Activated T-cell treated with anti-CD3 and anti-CD28 coated beads for 4 hours (primary cell): ENCODE results near the gene SEC62.
"Not testable (repeated sequence)": the region's sequence is repeated elsewhere in the genome, so short reads cannot be mapped to it uniquely, and the experiment has no call there.

Experiments used
- DNase-seq: peaks from one replicate; pipeline ENCODE4 v3.0.0-alpha.2; 2020

SEC62 gene

DNA sequence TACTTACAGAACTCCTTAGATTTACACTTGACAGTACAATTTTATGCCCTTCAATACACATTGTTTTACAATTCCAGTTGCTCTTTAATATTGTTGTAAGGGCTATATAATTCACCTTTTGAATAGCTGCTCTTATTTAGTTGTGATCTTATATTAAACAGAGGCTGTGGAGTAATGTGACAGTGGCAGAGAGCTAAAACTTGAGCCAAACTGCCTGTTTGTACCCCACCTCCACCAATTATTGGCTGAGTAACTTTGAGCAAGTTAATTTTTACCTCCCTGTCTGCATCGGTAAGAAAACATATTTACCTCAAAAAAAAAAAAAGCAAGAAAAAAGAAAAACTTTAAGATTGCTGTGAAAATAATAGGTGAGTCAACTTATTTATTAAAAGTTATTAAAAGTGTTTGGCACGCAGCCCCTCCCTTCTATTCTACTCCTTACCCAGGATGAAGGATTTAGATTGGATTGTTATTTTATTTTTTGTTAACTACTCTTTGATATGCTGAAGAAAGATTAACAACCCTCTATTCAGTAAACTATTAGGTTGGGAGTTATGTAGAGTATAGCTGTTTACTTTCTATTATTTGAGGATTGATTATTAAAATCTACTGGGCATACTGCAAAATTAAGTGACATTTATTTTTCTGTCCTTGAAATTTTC lies 1.7 kb downstream of the SEC62 start:
- no peak for DNase-seq

DNA sequence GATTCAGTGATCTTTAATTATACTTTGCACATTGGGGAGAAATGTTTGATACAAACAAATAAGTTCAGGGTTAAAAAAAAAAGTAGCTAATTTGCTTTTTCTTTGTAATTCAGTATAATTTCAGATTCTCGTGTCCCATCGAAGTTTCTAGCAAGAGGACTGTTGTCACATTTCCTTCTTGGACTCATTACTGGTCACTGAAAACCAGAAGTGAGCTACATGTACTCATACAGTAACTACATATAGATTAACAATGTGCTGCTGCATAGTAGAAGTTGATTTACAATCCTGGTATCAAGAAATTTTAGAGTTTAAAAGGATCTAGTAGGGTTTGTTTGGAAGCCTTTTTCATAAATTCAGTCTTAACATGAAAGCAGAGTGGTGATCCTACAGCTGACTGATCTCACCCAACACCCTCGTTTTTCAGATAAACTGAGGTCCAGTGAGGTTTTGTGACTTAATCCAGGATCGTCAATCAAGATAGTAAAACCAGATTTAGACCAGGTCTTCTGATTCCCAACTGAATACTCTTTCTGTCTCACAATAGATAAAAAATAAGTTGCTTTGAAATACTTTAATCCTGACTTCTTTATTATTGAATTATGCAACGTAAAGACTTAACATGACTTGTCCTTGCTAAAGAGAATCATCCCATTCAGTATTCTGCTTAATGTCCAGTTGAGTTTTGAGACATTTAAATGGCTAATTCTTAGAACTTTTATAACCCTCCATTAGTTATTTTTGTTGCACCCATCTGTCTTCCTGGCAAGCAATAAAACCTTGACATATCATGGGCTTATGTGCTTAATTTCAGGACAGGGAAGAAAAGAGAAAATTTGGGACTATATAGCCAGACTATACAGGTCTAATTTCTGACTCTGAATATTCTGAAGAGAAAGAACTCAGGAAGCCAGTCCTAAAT lies 2.8 kb downstream of the SEC62 start:
- DNase-seq: no peak

DNA sequence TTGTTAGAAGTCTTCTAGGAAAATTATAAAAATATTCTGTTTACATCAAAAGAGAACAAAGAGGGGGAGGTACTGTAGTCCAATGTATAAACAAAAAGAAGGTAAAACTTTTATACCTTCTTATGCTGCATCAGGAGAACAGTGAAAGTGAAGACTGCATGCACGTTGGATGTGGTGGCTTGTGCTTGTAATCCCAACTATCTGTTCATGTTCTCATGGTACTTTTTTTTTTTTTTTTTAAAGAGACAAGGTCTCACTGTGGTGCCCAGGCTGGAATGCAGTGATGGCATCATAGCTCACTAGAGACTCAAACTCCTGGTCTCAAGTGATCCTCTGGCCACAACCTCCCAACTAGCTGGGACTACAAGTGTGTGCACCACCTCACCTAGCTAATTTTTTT lies 4.2 kb downstream of the SEC62 start:
- DNase-seq: no peak

DNA sequence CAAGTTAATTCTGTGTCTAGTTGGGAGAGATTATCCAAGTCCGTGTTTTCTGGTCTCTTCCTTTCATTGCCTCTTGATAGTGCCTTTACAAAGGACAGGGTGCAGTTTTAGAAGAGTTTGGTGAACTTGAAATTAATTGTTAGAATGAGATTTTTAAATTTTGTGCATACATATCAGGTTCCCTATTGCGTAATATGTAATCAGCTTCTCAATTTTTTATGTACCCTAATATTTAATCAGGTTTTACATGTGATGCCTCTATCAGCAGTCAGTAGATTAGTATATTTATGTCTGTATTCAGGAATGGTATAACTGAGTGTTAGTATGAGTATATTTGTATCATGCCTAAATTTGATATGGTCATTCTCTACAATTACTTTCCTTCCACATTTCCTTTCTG lies 4.9 kb downstream of the SEC62 start:
- no peak for DNase-seq

- DNase-seq: no peak
These were observed 13.4 kb downstream of the SEC62 start for GRCh38 chr3:169980055-169980454.

GRCh38 chr3:169984292-169984691 lies 17.7 kb downstream of the SEC62 start:
- no peak for DNase-seq

DNA sequence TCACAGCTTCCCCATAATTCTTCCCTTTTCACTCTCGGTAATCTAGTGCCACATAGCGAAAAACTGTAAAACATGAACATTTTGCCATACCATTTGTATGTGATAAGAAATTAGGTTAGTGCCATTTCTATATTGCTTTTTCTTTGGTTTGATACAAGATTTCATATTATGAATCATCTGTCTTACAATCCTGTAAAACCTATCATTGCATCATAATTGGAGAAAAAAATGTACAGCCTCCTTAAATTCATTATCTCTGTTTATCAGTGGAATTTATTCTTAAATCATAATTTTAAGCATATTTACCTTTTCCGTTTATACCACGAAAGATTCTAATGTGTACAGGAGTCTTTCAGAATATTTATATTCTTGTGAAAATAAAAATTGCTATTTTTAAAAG lies 23.8 kb downstream of the SEC62 start:
- DNase-seq: no peak

GRCh38 chr3:169992156-169992555 lies 25.5 kb downstream of the SEC62 start:
- no peak for DNase-seq

DNA sequence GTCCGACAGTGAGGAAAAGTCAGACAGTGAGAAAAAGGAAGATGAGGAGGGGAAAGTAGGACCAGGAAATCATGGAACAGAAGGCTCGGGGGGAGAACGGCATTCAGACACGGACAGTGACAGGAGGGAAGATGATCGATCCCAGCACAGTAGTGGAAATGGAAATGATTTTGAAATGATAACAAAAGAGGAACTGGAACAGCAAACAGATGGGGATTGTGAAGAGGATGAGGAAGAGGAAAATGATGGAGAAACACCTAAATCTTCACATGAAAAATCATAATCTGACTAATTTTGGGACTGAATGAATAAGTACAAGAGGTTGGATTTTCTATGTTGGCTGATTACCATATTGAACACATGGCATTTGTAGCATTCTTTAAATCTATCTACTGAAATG lies 26.2 kb downstream of the SEC62 start:
- DNase-seq: no peak

DNA sequence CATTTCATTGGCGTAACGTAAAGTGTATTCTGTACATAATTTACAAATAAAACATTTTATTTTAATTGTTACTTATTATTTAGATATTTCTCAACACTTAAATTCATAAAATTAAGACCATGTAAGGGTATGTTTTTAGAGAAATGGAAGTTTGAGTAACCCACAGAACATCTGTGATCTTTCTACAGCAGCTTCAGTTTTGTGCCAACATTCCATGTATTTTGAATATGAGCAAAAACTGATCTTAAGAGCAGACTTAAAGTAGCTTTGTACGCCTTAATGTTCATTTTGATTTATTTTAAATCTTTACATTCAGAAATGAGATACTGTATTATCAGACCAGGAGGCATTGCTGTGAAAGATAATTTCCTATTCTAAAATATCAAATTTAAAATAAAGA lies 27.2 kb downstream of the SEC62 start:
- no peak for DNase-seq

DNA sequence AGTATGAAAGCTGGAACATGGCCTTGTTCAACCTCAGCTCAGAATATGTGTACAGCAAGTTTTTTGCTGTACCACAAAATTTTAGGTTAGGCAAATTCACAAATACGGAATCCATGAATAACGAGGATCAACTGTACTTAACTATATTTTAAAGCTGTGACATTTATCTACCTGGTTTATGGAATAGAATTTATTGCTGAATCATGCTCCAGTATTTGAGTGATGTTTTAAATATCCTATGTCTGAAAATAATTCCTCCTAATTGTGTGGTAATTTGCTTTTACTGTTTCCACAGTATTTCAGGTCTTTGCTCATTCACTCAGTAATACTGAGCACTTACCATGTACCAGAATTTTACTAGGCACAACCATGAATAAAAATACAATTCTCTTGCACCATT lies 29.5 kb downstream of the SEC62 start:
- no peak for DNase-seq

DNA sequence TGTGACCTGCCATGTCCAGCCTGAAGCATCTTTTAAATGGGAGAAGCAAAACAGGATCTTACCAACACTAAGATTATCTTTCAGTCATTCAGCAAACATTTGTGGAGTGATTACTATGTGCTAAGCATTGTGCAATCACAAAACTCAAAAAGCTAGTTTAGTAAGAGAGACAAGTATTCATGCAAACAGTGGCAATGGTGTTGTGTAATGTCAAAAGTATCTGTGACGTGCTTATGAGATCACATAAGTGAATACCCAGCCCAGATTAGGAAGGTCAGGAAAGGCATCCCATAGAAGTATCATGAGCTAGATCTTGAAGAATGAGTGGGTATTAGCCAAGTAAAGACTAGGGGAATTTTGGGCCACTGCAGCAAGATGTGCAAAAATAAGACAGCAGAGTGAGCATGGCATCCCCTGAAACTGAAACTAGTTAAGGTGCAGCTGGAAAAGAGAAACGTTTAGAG lies 32.1 kb downstream of the SEC62 start:
- no peak for DNase-seq

DNA sequence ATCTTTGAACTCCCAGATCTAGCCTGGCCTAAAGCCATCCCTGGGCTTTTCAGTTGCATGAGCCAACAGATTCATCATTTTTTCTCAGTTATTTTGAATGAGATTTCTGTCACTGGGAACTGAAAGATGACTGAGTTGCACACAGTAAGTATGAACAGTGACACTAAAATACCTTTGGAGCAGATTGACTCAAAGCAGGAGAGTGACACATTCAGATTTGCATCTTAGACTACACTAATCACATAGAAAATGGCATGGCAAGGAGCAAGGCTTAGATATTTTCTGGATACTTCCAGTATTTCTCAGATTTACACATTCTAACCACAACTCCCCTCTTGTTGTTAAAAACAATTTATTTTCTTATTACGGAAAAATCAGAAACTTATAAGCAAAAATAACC lies 32.8 kb downstream of the SEC62 start:
- DNase-seq: no peak

DNA sequence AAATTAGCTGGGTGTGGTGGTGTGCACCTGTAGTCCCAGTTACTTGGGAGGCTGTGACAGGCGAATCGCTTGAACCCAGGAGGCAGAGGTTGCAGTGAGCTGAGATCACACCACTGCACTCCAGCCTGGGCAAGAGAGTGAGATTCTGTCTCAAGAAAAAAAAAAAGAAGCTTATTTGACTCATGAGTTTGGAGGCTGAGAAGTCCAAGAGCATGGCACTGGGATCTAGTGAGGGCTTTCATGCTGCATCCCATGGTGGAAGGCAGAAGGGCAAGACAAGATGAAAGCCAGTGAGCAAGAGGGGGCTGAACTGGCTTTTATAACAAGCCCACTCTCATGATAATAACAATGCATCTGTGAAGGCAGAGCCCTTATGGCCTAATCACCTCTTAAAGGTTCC lies 33.4 kb downstream of the SEC62 start:
- no peak for DNase-seq

DNA sequence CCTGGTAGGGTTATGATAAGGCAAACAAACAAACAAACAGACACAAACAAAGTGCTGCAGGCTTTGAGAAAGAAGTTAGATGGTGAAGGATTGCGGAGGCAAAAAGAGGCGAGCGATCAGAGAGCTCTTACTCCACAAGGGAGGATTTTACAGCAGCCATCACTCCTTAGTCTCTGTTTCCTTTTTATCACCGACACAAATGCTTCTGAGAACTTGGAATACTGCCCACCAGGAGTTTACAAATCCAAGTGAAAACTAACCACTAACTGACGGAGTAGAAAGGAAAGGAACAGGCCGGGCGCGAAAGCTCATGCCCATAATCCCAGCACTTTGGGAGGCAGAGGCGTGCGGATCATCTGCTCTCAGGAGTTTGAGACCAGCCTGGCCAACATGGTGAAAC lies 35.6 kb downstream of the SEC62 start:
- no peak for DNase-seq

- no peak for DNase-seq
These were observed 36.3 kb downstream of the SEC62 start for GRCh38 chr3:170002879-170003278.

DNA sequence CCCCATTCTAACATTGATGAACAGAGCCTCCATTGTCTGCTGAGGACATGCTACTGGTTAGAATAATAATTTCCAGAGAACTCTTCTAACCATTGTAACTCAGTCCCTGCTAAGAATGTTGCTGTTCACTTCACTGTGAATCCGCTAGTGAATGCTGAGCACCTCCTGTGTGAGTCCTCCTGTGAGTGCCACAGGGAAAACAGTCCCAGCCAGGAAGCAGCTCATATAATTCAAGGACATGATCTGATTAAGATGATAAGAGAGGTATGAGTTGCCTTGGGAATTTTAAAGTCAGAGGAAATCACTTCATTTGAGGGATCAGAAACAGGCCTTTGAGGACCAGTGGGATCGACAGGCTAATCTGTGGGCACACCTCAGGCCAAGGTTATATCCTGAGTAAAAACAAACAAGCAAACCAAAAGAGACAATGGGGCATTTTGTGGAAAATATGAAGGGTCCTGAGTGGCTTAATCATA lies 37.3 kb downstream of the SEC62 start:
- DNase-seq: no peak

DNA sequence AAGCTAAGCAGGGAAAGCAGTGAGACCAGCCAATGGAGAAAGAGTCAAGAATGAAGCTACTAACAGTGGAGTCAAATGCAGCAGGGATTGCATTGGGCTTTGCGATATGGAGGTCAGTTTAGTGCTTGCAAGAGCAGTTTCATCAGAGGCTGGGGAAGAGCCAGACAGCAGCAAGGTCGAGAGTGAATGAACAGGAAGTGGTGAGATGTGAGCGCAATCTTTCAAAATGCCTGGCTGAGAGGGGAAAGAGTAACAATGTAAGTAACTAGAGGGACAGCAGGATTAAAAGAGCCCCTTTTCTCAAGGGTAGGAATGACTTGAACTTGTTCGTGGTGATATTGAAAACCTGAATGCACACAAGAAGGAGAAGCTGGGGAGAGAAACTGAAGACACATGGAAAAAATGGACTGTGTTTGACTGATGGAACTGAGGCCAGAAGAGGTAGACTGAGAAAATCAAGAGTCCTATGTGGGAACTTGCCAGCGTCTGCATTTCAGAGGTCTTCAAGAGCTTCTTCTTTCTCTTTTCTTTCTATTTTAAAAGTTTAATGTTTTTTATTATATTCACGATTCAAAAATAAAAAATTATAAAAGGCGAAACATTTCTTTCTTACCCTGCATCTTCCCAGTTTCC lies 40.5 kb downstream of the SEC62 start:
- peak; percentile 1 for DNase-seq

GRCh38 chr3:170010498-170010897 lies 43.9 kb downstream of the SEC62 start:
- DNase-seq: no peak

DNA sequence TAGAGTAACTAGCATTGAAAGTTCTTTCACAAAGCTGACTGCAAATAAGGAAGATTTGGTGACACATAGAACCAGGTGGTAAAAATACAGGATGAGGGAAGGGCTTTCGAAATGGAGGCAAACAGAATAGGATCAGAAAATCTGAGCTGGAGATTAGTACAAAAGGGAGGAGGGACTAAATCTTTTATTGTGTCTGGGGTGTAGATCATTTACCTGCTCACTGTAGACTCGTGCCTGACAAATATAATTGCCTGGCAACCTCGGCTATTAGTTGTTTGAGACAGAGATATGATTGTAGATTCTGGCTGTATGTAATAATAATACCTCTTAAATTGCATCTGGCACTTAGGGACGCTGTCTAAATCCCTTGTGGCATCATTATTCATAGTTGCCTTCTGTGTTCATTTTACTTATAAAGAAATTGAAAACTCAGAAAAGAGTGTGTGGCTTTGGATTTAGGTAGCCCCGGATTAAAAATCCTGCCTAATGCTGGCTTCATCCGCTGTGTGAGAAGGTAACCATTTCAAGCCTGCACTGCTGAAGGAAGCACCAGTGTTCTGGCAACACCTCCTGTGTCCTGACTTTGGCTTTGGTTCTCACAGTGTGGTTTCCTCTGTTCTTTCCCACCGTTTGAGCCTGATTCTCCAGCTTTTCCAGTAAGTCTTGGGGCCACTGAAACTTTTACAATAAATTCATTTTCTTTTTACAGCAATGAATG lies 46.2 kb downstream of the SEC62 start:
- DNase-seq: no peak

- DNase-seq: no peak
These were observed 49.5 kb downstream of the SEC62 start for GRCh38 chr3:170016057-170016456.

GRCh38 chr3:170019306-170019705 lies 52.7 kb downstream of the SEC62 start:
- DNase-seq: not testable (repeated sequence)

DNA sequence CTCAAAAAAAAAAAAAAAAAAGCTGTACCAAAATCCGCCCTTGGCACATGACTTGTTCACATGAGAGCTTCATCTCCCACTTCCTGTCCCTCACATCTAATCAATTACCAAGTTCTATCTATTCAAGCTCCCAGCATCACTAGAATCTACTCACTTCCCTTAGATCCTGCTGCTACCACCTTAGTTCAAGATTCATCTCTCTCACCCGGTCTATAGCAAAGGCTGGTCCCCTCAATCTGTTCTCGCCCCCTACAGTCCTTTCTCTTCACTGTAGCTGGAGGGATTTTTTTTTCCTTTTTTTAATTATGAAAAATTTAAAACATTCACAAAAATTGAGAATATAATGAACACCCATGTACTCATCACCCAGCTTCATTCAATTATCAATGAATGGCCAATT lies 54.5 kb downstream of the SEC62 start:
- no peak for DNase-seq
